Measurements from ENCODE around the gene CDNF. TPM values are rescaled to one million over a fixed set of nuclear protein-coding genes. Genes with fewer than 3 reads are reported as not detected.
"Not testable (repeated sequence)": the region's sequence is repeated elsewhere in the genome, so short reads cannot be mapped to it uniquely, and the experiment has no call there.

Gene CDNF
- total RNA-seq: 1 to 10 TPM; 1.6 to 1.8 TPM

DNA sequence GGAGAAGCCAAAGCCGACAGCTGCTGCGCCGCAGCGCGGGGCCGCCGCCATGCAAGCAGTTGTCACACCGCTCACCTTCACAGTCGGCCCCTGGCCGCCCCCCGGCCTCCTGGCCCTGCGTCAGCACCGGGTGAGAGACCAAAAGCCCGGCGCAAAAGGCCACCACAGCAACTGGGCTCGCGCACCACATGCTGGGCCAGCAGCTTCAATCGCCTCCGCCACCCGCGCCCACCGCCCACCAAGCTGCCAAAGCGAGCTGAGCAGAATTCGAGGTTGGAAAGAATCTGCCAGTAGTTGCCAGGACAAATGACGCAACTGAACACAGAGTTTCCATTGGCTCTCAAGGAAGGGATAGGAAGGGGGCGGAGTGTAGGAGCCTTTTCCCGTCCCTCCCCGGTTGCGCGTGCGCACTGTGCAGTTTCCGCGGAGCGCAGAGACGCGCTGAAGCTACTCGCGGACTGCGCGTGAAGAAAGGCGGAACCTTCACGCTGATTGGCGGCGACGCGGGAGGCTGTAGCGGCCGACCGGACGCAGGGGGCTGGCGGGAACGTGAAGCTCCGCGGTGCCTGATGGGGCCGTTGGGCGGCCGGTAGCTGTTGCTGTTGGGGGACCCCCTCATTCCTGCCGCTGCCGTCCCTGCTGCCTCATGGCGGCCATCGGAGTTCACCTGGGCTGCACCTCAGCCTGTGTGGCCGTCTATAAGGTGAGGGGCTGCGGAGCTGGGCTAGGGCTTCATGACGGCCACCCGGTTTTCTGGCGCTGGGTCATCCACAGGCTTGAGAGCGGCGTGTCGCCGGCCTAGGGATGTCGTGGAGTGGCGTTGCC lies at the start of gene CDNF, which contains the start of the genes HSPA14 and MSANTD7:
Gene CDNF, minus strand, starts transcription at position 281 of the 825 bp plus-strand sequence. Its CDS starts 91 bp downstream, at position 190.
Gene HSPA14, plus strand, starts transcription at position 550 of the 825 bp plus-strand sequence. Its CDS starts 97 bp downstream, at position 647.
Gene MSANTD7, plus strand, starts transcription at position 550 of the 825 bp plus-strand sequence. CDS start 3,979 bp downstream, outside the sequence.
- Mint-ChIP-seq H3K27ac (peak within 1 kb of the TSS; percentile 94), H3K27me3 (no peaks in the 10 kb centered on the region), H3K9me3 (no peaks in the 10 kb centered on the region), H3K36me3 (peaks cover 25% of the 10 kb centered on the region), H3K4me1 (ENCODE audit: low read depth) (peaks cover 21% of the 10 kb centered on the region), H3K4me3 (peak within 1 kb of the TSS; percentile 93)
- ChIA-PET POLR2A (interaction anchor here (0.6 to 3.7 kb wide), 21 partner anchors 33 to 652 kb away, joined by 3 to 29 read pairs (median 4); partner anchors contain the start of gene SUV39H2), CTCF (interaction anchor here (0.6 to 2.3 kb wide), 23 partner anchors 10 to 1022 kb away, joined by 3 to 19 read pairs (median 4); partner anchors contain the start of gene SUV39H2)
- peak; percentile 100 for DNase-seq
- intact Hi-C loops (cut with micrococcal nuclease): loop anchor here (1.0 to 5.0 kb wide), 7 partner anchors 40 to 653 kb away; partner anchors contain the start of genes DCLRE1C and SUV39H2

DNA sequence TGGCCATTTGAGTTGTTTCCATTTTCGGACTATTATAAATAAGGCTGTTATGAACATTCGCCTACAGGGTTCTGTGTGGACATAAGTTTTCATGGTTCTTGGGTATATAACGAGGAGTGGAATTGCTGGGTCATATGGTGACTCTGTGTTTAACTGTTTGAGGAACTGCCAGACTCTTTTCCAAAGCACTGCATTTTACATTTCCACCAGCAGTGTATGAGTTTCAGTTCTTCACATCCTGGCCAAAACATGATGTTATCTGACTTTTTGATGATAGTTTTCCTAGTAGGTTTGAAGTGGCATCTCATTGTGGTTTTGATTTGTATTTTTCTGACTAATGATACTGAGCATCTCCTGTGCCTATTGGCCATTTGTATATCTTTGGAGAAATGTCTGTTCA lies 46.2 kb upstream of the CDNF start:
- DNase-seq: no peak
- no peaks in the 10 kb centered on the region for H3K27me3 Mint-ChIP-seq
- ChIA-PET CTCF (no interaction called here), POLR2A (no interaction called here)
- no peaks in the 10 kb centered on the region for H3K9me3 Mint-ChIP-seq
- H3K4me3 Mint-ChIP-seq: no peak overlapping the region
- intact Hi-C loops (cut with micrococcal nuclease): no loop called here
- peak overlapping the region; percentile 36 for H3K27ac Mint-ChIP-seq
- H3K36me3 Mint-ChIP-seq: peaks cover 17% of the 10 kb centered on the region
- H3K4me1 Mint-ChIP-seq (ENCODE audit: low read depth): peaks cover 23% of the 10 kb centered on the region

DNA sequence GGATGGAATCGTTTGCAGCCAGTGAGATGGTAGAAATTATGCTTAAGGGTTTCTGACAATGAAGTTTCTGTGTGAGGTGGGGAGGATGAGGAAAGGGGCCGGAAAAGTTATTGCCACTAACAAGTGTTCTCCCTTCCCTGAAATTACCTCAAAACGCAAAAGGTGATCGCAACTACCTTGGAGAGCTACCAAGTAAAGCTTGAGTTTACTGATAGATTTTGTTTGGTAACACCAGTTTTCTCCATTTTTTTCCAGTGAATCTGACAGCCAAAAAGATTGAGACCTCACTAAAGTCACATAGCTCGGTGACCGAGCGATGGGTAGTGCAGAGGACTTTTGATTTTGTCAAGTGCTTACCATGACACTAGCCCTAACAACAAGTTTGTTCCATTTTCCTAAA lies 42.4 kb upstream of the CDNF start:
- Mint-ChIP-seq H3K36me3 (peaks cover 17% of the 10 kb centered on the region), H3K27ac (no peak overlapping the region), H3K4me3 (peak overlapping the region; percentile 86), H3K27me3 (no peaks in the 10 kb centered on the region), H3K9me3 (no peaks in the 10 kb centered on the region), H3K4me1 (ENCODE audit: low read depth) (peaks cover 40% of the 10 kb centered on the region)
- ChIA-PET CTCF (interaction anchor here (1.1 to 2.3 kb wide), 2 partner anchors 10 to 23 kb away, joined by 3 to 5 read pairs; no protein-coding TSS in a partner anchor), POLR2A (interaction anchor here (1.5 to 4.4 kb wide), 3 partner anchors 23 to 43 kb away, joined by 5 to 29 read pairs (median 7); partner anchors contain the start of genes CDNF, HSPA14 and MSANTD7)
- intact Hi-C loops (cut with micrococcal nuclease): no loop called here
- DNase-seq: no peak

DNA sequence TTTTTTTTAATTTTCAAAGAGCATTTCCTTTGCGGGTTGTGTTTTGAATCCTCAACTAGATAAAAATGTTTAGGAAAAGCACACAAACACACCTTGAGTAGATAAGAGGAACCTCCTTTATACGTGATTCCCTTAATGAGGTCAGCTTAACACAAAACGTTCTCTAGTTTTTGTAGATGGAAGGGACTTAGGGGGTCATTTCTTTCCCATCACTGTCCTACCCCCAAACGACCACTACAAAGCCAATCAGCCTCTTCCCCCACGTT lies 42.0 kb upstream of the CDNF start:
- Mint-ChIP-seq H3K9me3 (no peaks in the 10 kb centered on the region), H3K4me3 (peak overlapping the region; percentile 86), H3K4me1 (ENCODE audit: low read depth) (peaks cover 40% of the 10 kb centered on the region), H3K36me3 (peaks cover 17% of the 10 kb centered on the region), H3K27ac (no peak overlapping the region), H3K27me3 (no peaks in the 10 kb centered on the region)
- no peak for DNase-seq
- ChIA-PET POLR2A (interaction anchor here (0.6 to 4.4 kb wide), 5 partner anchors 23 to 695 kb away, joined by 3 to 29 read pairs (median 7); partner anchors contain the start of genes CDNF, HSPA14 and MSANTD7), CTCF (interaction anchor here (1.1 to 2.3 kb wide), 2 partner anchors 10 to 23 kb away, joined by 3 to 5 read pairs; no protein-coding TSS in a partner anchor)
- intact Hi-C loops (cut with micrococcal nuclease): loop anchor here (2.0 to 5.0 kb wide), 6 partner anchors 92 to 493 kb away; no protein-coding TSS in a partner anchor

GRCh38 chr10:14879124-14879927 lies 41.5 kb upstream of the CDNF start:
- peak overlapping the region; percentile 86 for H3K4me3 Mint-ChIP-seq
- H3K36me3 Mint-ChIP-seq: peaks cover 17% of the 10 kb centered on the region
- ChIA-PET POLR2A (interaction anchor here (0.6 to 4.4 kb wide), 10 partner anchors 24 to 694 kb away, joined by 3 to 29 read pairs (median 6); partner anchors contain the start of genes CDNF, DCLRE1C, HSPA14 and MSANTD7), CTCF (interaction anchor here (0.6 to 2.3 kb wide), 5 partner anchors 9 to 336 kb away, joined by 3 to 12 read pairs (median 4); partner anchors contain the start of genes CDNF, HSPA14 and MSANTD7)
- peak; percentile 52 for DNase-seq
- H3K27me3 Mint-ChIP-seq: no peaks in the 10 kb centered on the region
- H3K27ac Mint-ChIP-seq: peak overlapping the region; percentile 66
- peaks cover 40% of the 10 kb centered on the region for H3K4me1 Mint-ChIP-seq (ENCODE audit: low read depth)
- no peaks in the 10 kb centered on the region for H3K9me3 Mint-ChIP-seq
- intact Hi-C loops (cut with micrococcal nuclease): loop anchor here (2.0 to 5.0 kb wide), 6 partner anchors 93 to 492 kb away; no protein-coding TSS in a partner anchor

DNA sequence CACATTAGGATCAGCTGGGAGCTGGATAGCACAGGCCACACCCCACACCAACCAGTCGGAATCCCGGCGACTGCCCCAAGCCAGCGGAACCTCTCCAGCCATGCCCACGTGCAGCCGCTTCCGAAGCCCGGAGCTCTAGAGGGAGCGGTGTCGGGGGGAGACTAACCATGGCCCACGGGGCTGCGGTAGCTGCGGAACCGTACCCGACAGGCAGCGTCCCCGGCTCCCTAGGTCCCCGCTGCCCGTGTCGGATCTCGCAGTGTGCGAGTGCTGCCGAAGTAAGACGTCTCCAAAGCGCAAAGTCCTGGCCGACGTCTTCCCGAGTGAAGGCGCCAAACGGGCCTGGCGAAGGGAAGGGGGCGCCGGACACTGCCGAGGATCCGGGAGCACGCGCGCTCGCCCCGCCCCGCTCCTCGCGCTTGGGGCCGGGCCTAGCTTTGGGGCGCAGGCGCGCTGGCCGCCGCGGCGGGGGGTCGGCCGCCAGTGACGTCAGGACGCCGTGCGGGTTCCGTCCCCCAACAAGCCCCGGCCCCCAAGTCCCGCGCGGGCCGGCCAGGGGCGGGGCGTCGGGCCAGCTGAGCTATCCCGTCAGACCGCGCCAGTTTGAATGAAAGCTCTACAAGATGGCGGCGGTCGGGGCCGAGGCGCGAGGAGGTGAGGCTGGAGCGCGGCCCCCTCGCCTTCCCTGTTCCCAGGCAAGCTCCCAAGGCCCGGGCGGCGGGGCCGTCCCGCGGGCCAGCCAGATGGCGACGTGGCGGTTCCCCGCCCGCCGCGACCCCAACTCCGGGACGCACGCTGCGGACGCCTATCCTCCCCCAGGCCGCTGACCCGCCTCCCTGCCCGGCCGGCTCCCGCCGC lies 40.7 kb upstream of the CDNF start, which contains the start of gene SUV39H2:
Gene SUV39H2, plus strand, starts transcription at position 601 of the 858 bp plus-strand sequence. Its CDS starts 23 bp downstream, at position 624.
- H3K9me3 Mint-ChIP-seq: no peaks in the 10 kb centered on the region
- POLR2A ChIA-PET: interaction anchor here (0.6 to 4.4 kb wide), 10 partner anchors 25 to 693 kb away, joined by 3 to 29 read pairs (median 6); partner anchors contain the start of genes CDNF, DCLRE1C, HSPA14 and MSANTD7
- CTCF ChIA-PET: interaction anchor here (0.6 to 2.3 kb wide), 8 partner anchors 11 to 335 kb away, joined by 3 to 12 read pairs (median 4); partner anchors contain the start of genes CDNF, HSPA14 and MSANTD7
- peak within 1 kb of the TSS; percentile 94 for H3K4me3 Mint-ChIP-seq
- H3K36me3 Mint-ChIP-seq: peaks cover 13% of the 10 kb centered on the region
- peak within 1 kb of the TSS; percentile 80 for H3K27ac Mint-ChIP-seq
- peak; percentile 96 for DNase-seq
- no peaks in the 10 kb centered on the region for H3K27me3 Mint-ChIP-seq
- intact Hi-C loops (cut with micrococcal nuclease): loop anchor here (1.0 to 5.0 kb wide), 11 partner anchors 40 to 693 kb away; partner anchors contain the start of genes CDNF, DCLRE1C, HSPA14 and MSANTD7
- H3K4me1 Mint-ChIP-seq (ENCODE audit: low read depth): peaks cover 41% of the 10 kb centered on the region

DNA sequence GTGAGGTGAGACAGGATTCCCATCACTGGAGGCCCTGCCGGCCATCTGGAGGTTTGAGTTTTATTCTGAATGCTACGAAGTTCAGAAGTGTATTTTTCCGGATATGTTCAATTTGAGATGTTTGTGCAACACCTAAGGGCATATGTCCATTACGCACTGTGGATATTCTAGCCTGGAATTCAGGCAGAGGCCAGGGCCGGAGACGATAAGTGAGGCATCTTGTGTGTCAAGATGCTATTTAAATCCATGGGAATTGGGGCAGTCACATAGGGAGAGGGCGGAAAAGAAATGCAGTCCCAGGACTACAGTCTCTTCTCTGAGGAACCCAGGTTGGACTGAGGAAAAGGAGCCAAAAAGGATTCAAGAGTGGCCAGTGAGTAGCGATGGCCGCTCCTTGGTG lies 38.9 kb upstream of the CDNF start:
- DNase-seq: no peak
- no peaks in the 10 kb centered on the region for H3K9me3 Mint-ChIP-seq
- peak overlapping the region; percentile 28 for H3K4me3 Mint-ChIP-seq
- intact Hi-C loops (cut with micrococcal nuclease): loop anchor here (5.0 kb wide), 5 partner anchors 96 to 489 kb away; no protein-coding TSS in a partner anchor
- H3K27ac Mint-ChIP-seq: no peak overlapping the region
- ChIA-PET CTCF (interaction anchor here (0.8 to 1.5 kb wide), 2 partner anchors 26 to 95 kb away, joined by 3 to 5 read pairs; no protein-coding TSS in a partner anchor), POLR2A (interaction anchor here (2.0 to 2.4 kb wide), 2 partner anchors 34 to 77 kb away, joined by 6 to 14 read pairs; partner anchors contain the start of gene DCLRE1C)
- H3K36me3 Mint-ChIP-seq: peaks cover 2% of the 10 kb centered on the region
- H3K27me3 Mint-ChIP-seq: no peaks in the 10 kb centered on the region
- peaks cover 38% of the 10 kb centered on the region for H3K4me1 Mint-ChIP-seq (ENCODE audit: low read depth)

GRCh38 chr10:14875941-14876340 lies 38.1 kb upstream of the CDNF start:
- intact Hi-C loops (cut with micrococcal nuclease): loop anchor here (5.0 kb wide), 5 partner anchors 96 to 489 kb away; no protein-coding TSS in a partner anchor
- Mint-ChIP-seq H3K4me1 (ENCODE audit: low read depth) (peaks cover 35% of the 10 kb centered on the region), H3K27me3 (no peaks in the 10 kb centered on the region), H3K36me3 (peaks cover 2% of the 10 kb centered on the region), H3K9me3 (no peaks in the 10 kb centered on the region), H3K4me3 (no peak overlapping the region), H3K27ac (no peak overlapping the region)
- no peak for DNase-seq
- ChIA-PET CTCF (interaction anchor here (0.9 kb wide), 1 partner anchor 30 kb away, joined by 3 read pairs; no protein-coding TSS in a partner anchor), POLR2A (no interaction called here)

GRCh38 chr10:14873090-14873760 lies 35.4 kb upstream of the CDNF start:
- no peak for DNase-seq
- H3K4me3 Mint-ChIP-seq: no peak overlapping the region
- no peaks in the 10 kb centered on the region for H3K27me3 Mint-ChIP-seq
- H3K9me3 Mint-ChIP-seq: no peaks in the 10 kb centered on the region
- ChIA-PET POLR2A (no interaction called here), CTCF (no interaction called here)
- intact Hi-C loops (cut with micrococcal nuclease): no loop called here
- H3K27ac Mint-ChIP-seq: no peak overlapping the region
- peaks cover 25% of the 10 kb centered on the region for H3K4me1 Mint-ChIP-seq (ENCODE audit: low read depth)
- H3K36me3 Mint-ChIP-seq: peaks cover 12% of the 10 kb centered on the region

GRCh38 chr10:14864871-14865270 lies 27.0 kb upstream of the CDNF start:
- DNase-seq; intact Hi-C loops (cut with micrococcal nuclease); POLR2A ChIA-PET; H3K27me3 Mint-ChIP-seq; H3K9me3 Mint-ChIP-seq; H3K4me1 Mint-ChIP-seq (ENCODE audit: low read depth); H3K27ac Mint-ChIP-seq; CTCF ChIA-PET; H3K4me3 Mint-ChIP-seq: not testable (repeated sequence)
- H3K36me3 Mint-ChIP-seq: peaks cover 36% of the 10 kb centered on the region
